ENCODE measurements around the gene KDSR. TPM values are rescaled to one million over a fixed set of nuclear protein-coding genes. Genes with fewer than 3 reads are reported as not detected.

The KDSR gene, protein sequence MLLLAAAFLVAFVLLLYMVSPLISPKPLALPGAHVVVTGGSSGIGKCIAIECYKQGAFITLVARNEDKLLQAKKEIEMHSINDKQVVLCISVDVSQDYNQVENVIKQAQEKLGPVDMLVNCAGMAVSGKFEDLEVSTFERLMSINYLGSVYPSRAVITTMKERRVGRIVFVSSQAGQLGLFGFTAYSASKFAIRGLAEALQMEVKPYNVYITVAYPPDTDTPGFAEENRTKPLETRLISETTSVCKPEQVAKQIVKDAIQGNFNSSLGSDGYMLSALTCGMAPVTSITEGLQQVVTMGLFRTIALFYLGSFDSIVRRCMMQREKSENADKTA
- total RNA-seq (2014; rRNA removed; shearing (Covaris generic)): 14.2 and 25.7 TPM in 2 replicates

DNA sequence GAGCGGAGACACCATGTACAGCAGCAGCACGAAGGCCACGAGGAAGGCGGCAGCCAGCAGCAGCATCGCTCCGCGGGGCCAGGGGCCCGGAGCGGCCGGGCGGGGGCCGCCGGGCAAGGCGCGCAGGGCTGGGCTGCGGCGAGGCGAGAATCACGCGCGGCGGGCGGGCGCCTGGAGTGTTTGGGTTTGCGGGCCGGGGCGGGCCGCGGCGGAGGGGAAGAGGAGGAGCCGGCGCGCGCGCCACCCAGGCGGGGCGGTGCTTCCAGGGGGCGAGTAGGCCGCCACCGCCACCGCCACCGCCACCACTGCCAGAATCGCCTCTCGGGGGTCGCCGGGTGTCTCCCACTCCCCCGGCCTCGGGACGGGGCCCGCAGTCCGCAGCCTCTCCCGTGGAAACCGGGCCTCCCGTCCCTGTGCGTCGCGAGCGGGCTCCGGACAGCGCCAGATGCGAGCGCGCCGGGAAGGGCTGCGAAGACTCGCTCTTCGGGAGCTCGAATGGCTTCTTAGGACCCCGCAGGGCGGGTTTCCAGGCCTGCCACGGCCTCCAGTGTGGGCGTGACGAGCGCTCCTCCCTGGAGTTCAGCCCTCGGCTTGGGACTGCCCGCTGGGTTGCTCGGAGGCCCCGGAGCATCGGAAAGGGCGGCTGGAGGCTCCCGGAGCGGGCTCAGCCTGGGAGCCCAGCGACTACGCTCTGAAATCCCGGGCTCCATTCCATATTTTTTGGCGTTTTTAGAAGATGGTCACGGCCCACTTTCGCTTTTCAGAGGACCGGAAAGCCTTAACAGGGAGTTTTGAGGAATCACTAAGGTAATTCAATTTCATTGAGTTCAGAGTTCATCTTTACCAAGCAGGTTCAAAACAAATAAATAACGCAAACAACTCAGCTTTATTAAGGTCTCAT is at the start of gene KDSR:
TSS of gene KDSR (minus strand) at position 154 of the 901 bp plus-strand sequence. CDS start at position 66, 88 bp downstream.
- H3K27ac ChIP-seq: peak within 1 kb of the TSS; percentile 80
- peak; percentile 97 to 98 for DNase-seq (ENCODE audit: low read depth in 1 of 2, low spot score in 2 of 2)

DNA sequence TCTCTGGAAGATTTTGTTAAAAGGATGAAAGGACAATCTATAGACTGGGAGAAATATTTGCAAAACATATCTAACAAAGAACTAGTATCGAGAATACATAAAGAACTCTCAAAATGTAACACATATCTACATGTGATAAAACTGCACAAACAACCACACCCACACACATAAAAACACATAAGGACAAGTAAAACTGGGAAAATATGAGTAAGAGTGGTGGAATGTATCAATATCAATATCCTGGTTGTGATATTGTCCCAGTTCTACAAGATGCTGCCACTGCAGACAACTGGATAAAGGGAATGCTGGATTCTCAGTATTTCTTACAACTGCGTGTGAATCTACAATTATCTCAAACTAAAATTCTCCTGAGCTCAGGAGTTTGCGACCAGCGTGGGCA is 45.9 kb upstream of the KDSR start:
- H3K36me3 ChIP-seq: peaks cover 63% of the 10 kb centered on the region
- H3K27ac ChIP-seq: no peak overlapping the region
- H3K4me1 ChIP-seq (replicated peaks): peaks cover 5% of the 10 kb centered on the region
- no peak for DNase-seq (ENCODE audit: low read depth in 1 of 2, low spot score in 2 of 2)
- H3K4me3 ChIP-seq: no peak overlapping the region
- no peaks in the 10 kb centered on the region for H3K9me3 ChIP-seq (replicated peaks)
- H3K27me3 ChIP-seq (replicated peaks): no peaks in the 10 kb centered on the region

More for the DNA sequence above, at the start of gene KDSR:
- Histone ChIP-seq H3K36me3 (peaks cover 13% of the 10 kb centered on the region), H3K9me3 (replicated peaks) (no peaks in the 10 kb centered on the region), H3K4me1 (replicated peaks) (no peaks in the 10 kb centered on the region), H3K27me3 (replicated peaks) (no peaks in the 10 kb centered on the region), H3K4me3 (peak within 1 kb of the TSS; percentile 90)

DNA sequence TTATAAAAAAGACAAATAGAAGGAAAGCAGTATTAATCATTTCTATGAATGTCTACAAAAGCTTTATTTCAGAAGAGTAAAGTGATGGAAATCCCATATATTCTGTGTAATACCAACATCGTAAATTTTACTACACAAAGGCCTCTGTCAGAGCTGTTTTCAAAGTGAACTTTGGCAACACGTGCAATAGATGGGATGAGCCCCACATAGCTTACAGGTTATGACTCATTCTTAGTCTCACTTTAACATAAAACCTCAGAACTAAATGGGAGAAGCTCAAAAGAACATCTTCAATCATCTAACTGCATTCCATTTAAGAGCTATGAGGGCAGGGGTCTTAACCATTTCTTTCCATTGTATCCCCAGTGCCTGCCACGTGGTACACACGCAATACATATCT is 43.8 kb upstream of the KDSR start:
- H3K9me3 ChIP-seq (replicated peaks): no peaks in the 10 kb centered on the region
- H3K4me1 ChIP-seq (replicated peaks): peaks cover 5% of the 10 kb centered on the region
- H3K27me3 ChIP-seq (replicated peaks): no peaks in the 10 kb centered on the region
- no peak overlapping the region for H3K4me3 ChIP-seq
- DNase-seq (ENCODE audit: low read depth in 1 of 2, low spot score in 2 of 2): peak in 1 of 2 experiments; percentile 5
- H3K36me3 ChIP-seq: peaks cover 67% of the 10 kb centered on the region
- H3K27ac ChIP-seq: no peak overlapping the region

DNA sequence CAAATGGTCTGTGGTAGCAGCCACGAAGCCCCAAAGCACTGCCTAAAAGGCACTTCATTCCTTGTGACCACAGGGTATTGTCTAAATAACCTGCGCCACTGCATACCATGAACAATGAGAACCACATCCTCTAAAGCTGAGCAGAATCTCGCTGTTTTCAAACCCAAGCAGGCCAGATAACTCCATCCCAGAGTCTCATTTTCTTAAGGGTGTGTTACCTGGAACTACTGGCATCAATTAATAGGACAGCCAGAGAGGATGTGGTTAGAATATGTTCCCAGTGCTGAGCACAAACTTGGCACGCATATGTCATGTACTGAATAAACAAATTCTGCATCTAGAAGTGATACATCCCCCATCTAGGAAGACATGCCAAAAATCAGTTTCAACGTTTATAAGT is 42.3 kb upstream of the KDSR start:
- Histone ChIP-seq H3K4me3 (no peak overlapping the region), H3K27me3 (replicated peaks) (no peaks in the 10 kb centered on the region), H3K9me3 (replicated peaks) (no peaks in the 10 kb centered on the region), H3K27ac (no peak overlapping the region), H3K36me3 (peaks cover 59% of the 10 kb centered on the region), H3K4me1 (replicated peaks) (peaks cover 5% of the 10 kb centered on the region)
- DNase-seq (ENCODE audit: low read depth in 1 of 2, low spot score in 2 of 2): no peak

DNA sequence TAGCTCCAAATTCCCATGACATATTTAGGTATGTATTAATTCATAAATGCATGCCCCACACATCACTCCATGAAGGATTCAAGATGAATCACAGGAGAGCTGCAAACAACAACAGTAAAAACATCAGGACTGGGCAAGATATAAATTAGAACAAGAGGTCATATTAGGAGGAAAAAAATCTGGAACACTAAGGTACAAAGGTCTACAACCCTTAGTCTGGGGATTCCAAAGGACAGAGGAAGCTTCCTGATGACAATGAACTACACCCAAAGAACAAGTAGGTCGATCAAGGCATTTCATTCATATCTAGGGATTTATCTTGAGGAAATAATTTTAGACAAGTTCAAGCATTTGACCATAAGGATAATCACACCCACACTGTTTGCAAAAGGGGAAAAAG is 40.7 kb upstream of the KDSR start:
- H3K36me3 ChIP-seq: peaks cover 68% of the 10 kb centered on the region
- no peak for DNase-seq (ENCODE audit: low read depth in 1 of 2, low spot score in 2 of 2)
- no peaks in the 10 kb centered on the region for H3K9me3 ChIP-seq (replicated peaks)
- no peaks in the 10 kb centered on the region for H3K27me3 ChIP-seq (replicated peaks)
- no peak overlapping the region for H3K27ac ChIP-seq
- H3K4me3 ChIP-seq: no peak overlapping the region
- peaks cover 5% of the 10 kb centered on the region for H3K4me1 ChIP-seq (replicated peaks)

DNA sequence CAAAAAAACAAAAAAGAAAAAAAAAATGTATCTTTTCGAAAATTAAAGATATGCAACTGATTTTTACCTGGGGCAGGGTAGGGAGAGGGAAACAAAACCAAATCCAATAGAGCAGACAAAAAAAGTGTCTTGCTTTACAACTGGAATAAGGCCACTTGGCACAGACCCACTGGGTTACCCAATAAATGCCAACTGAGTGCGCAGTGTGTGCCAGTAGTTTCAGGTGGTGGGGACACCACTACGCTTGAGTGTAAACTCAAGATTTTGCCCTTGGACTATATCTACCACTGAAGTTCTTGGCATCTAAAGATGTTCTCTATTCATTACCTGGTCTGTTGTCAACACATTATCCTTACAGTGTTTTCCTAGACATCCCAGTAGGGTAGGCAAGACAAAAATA is 39.0 kb upstream of the KDSR start:
- no peak overlapping the region for H3K27ac ChIP-seq
- H3K36me3 ChIP-seq: peaks cover 78% of the 10 kb centered on the region

DNA sequence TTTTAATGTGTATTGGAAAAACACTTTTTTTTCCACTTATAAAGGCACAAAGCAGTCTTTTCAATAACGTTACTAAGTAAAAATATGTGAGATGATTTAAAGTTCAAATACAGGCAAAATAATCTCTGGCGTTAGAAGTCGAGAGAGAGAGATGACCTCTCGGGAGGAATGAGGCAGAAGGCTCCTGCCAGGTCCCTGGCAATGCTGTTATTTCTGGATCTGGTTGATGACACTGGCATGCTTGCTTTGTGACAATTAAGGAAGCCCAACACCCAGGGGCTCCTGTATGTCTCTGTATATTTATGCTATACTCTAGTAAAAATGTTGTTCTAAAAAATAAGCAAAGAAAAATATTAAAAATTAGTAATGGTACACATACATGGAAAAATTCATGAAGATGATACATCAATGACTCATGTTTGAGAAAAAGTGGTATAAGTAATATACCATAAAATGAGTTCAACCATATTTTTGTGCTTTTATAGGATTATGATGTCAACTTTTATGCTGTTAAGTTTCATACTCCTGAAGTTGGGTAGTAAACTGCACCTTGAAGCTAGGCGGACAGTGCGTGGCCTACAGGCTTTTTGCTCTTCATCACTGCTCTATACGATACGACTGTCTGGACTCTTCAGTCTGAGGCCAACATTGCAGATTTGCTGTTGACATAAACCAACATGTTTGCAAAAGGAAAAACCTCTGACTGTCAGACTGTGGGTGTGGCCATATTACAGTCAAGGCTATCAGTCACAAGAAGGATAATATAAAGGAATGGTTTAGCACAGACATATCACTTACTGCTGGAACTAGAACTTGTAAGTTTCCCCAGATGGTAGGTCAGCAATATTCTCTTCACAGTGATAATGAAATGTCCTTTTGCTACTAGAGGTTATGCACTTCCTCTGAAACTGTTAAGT is 35.5 kb upstream of the KDSR start:
- no peaks in the 10 kb centered on the region for H3K4me1 ChIP-seq (replicated peaks)
- H3K9me3 ChIP-seq (replicated peaks): no peaks in the 10 kb centered on the region
- no peak overlapping the region for H3K4me3 ChIP-seq
- H3K27ac ChIP-seq: no peak overlapping the region
- no peaks in the 10 kb centered on the region for H3K27me3 ChIP-seq (replicated peaks)
- DNase-seq (ENCODE audit: low read depth in 1 of 2, low spot score in 2 of 2): no peak
- H3K36me3 ChIP-seq: peaks cover 76% of the 10 kb centered on the region

More for the DNA sequence above, 39.0 kb upstream of the KDSR start:
- H3K4me1 ChIP-seq (replicated peaks): peaks cover 4% of the 10 kb centered on the region
- DNase-seq (ENCODE audit: low read depth in 1 of 2, low spot score in 2 of 2): no peak
- H3K4me3 ChIP-seq: no peak overlapping the region
- H3K9me3 ChIP-seq (replicated peaks): no peaks in the 10 kb centered on the region
- H3K27me3 ChIP-seq (replicated peaks): no peaks in the 10 kb centered on the region

DNA sequence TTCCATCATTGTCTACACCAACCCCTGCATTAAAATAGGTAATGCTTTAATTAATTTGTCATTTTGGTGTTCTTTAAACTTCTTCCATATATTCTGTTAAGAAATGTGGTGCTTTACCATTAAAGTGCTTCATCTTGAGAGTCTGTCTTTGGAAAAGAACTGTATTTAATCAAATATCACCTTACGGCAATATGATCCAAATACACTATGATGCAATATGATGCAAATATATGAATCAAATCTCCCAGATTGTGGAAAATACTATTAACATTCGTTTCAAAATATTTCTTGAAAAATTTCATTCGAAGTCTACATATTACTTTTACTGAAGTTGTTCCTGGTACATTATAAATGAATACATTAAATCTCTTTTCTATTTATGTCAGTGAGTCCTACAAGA is 32.3 kb upstream of the KDSR start:
- Histone ChIP-seq H3K27ac (no peak overlapping the region), H3K4me1 (replicated peaks) (no peaks in the 10 kb centered on the region), H3K4me3 (no peak overlapping the region), H3K27me3 (replicated peaks) (no peaks in the 10 kb centered on the region), H3K36me3 (peaks cover 94% of the 10 kb centered on the region), H3K9me3 (replicated peaks) (no peaks in the 10 kb centered on the region)
- DNase-seq (ENCODE audit: low read depth in 1 of 2, low spot score in 2 of 2): no peak

DNA sequence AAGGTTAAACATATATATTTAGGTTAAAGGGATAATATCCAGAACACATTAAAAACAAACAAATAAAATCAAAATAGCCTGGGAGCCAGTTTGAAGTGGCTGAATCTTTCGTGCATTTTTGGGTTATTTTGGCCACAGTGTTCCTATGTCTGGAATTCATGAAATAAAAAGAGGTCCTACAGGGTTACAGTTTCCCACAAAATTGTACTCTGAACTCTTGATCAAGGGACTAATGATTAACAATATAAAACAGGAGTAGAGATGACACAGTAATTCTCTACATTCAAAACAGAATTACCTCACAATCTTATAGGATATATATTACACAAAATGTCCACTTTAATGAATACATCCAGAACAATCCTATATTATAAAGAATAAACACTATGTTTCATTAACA is 30.3 kb upstream of the KDSR start:
- no peaks in the 10 kb centered on the region for H3K4me1 ChIP-seq (replicated peaks)
- H3K27ac ChIP-seq: no peak overlapping the region
- DNase-seq (ENCODE audit: low read depth in 1 of 2, low spot score in 2 of 2): no peak
- no peak overlapping the region for H3K4me3 ChIP-seq
- H3K9me3 ChIP-seq (replicated peaks): no peaks in the 10 kb centered on the region
- H3K27me3 ChIP-seq (replicated peaks): no peaks in the 10 kb centered on the region
- peaks cover 87% of the 10 kb centered on the region for H3K36me3 ChIP-seq

DNA sequence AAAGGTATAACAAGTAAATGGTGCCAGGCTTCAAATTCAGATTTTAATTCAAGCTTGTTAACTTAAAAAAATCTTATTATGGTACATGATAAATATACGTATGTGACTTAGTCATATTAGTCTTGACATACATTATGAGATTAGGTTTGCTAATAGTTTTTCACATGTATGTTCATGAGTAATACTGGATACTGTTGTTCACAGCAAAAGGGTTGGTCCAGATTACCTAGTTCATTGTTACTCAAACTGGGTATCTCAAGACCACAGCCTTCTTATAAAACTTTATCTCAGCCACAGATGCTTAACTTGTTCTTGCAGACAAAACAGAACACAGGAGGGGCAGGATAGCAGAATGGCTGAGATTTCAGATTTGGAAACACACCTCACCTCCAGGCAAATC is 28.5 kb upstream of the KDSR start:
- Histone ChIP-seq H3K4me3 (no peak overlapping the region), H3K4me1 (replicated peaks) (no peaks in the 10 kb centered on the region), H3K27ac (no peak overlapping the region), H3K9me3 (replicated peaks) (no peaks in the 10 kb centered on the region), H3K36me3 (peaks cover 83% of the 10 kb centered on the region), H3K27me3 (replicated peaks) (no peaks in the 10 kb centered on the region)
- DNase-seq (ENCODE audit: low read depth in 1 of 2, low spot score in 2 of 2): no peak

DNA sequence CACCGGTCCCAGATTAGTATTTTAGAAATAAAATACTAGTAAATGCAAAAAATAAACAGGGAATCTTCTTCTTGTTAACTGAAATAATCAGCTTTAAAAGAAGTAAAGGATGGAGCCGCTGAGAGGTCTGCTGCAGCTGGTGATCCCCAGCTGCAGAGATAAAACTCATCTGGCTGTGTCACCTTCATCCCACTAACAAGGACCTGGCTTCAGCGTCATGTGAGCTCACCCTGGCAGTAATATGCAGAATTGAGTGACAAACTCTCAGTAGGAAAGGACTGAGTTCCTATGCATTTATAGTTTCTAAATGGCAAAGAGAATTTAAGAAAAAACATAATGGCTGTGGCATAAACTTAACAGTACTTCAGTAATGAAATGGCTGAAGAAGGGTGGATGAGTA is 27.9 kb upstream of the KDSR start:
- no peak for DNase-seq (ENCODE audit: low read depth in 1 of 2, low spot score in 2 of 2)
- Histone ChIP-seq H3K4me1 (replicated peaks) (no peaks in the 10 kb centered on the region), H3K27me3 (replicated peaks) (no peaks in the 10 kb centered on the region), H3K27ac (no peak overlapping the region), H3K9me3 (replicated peaks) (no peaks in the 10 kb centered on the region), H3K36me3 (peaks cover 83% of the 10 kb centered on the region), H3K4me3 (no peak overlapping the region)

DNA sequence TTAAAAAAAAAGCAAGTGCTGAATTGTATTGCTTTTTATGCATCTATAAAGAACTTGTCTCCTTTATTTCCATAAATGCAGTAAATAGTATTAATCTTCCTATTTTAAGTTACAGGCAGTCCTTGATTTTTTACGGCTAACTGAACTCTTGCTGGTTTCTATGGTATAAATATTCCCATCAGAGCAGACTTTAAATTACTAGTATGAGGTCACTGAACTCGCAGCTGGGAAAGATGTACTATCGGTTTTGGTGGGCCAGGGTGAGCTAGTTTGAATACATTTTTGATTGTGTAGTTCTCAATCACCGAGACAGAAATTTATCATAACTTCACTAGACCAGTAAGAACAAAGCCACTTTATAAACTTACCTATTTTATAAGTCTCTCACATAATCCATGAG is 20.9 kb upstream of the KDSR start:
- no peak overlapping the region for H3K27ac ChIP-seq
- no peak for DNase-seq (ENCODE audit: low read depth in 1 of 2, low spot score in 2 of 2)

DNA sequence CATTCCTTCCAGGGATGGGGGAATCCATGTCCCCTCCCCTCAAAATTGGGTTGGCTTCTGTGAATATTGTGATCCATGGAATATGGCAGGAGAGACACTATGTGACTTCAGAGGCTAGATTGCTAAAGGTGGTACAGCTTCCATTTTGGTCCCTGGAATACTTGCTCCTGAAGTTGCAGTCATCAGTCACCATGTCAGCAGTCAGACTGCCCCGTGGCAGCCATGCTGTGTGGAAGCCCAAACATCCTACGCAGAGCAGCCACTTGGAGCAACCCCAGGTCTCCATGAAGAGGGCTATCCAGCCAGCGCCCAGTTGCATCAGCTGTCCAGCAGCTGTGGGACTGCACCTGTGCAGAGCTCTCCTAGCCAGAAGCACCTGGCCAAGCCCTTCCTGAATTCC is 15.8 kb upstream of the KDSR start:
- H3K27me3 ChIP-seq (replicated peaks): no peaks in the 10 kb centered on the region
- H3K4me3 ChIP-seq: no peak overlapping the region
- H3K4me1 ChIP-seq (replicated peaks): peaks cover 3% of the 10 kb centered on the region; the same call in 1 of the 2 replicates
- H3K9me3 ChIP-seq (replicated peaks): no peaks in the 10 kb centered on the region
- DNase-seq (ENCODE audit: low read depth in 1 of 2, low spot score in 2 of 2): no peak
- no peaks in the 10 kb centered on the region for H3K36me3 ChIP-seq
- no peak overlapping the region for H3K27ac ChIP-seq

More for the DNA sequence above, 20.9 kb upstream of the KDSR start:
- H3K27me3 ChIP-seq (replicated peaks): no peaks in the 10 kb centered on the region
- no peak overlapping the region for H3K4me3 ChIP-seq
- H3K36me3 ChIP-seq: peaks cover 30% of the 10 kb centered on the region
- no peaks in the 10 kb centered on the region for H3K9me3 ChIP-seq (replicated peaks)
- H3K4me1 ChIP-seq (replicated peaks): peaks cover 5% of the 10 kb centered on the region; the same call in 1 of the 2 replicates
